K562 (cell line): ENCODE measurements around the gene DNAH8.

Experiments
- BCLAF1 ChIP-seq, 2 experiments: fragments of 450-650 bp in 1 of 2; IDR thresholded peaks; 2 replicates each; pipeline ENCODE4 v1.6.1; 2011 to 2017; ENCODE audit warnings: low read depth in 2 of 2, antibody characterized with exemption in 1 of 2, borderline replicate concordance in 1 of 2, low read length in 1 of 2, mild to moderate bottlenecking in 1 of 2, mixed read lengths in 1 of 2; ENCODE audit not compliant: control insufficient read depth in 1 of 2
- CTCF ChIP-seq, 3 experiments: IDR thresholded peaks in 2 of 3; conservative IDR thresholded peaks in 1 of 3; 2 replicates each; pipeline ENCODE4 v1.5.1; 2011 to 2012; ENCODE audit warnings: low read length in 3 of 3, mild to moderate bottlenecking in 3 of 3, control low read depth in 2 of 3, improper control_type of control experiment in 1 of 3, inconsistent platforms in 1 of 3, low read depth in 1 of 3, mixed read lengths in 1 of 3, moderate library complexity in 1 of 3; ENCODE audit not compliant: insufficient read depth in 2 of 3
- E4F1 ChIP-seq: fragments of 250-450 bp; sonication (Bioruptor Pico); IDR thresholded peaks from 2 replicates; pipeline ENCODE4 v1.5.0; 2021; ENCODE audit warnings: mild to moderate bottlenecking, borderline replicate concordance
- EGR1 ChIP-seq: fragments of 450-650 bp; conservative IDR thresholded peaks from 2 replicates; pipeline ENCODE4 v1.6.1; 2017; ENCODE audit warnings: mild to moderate bottlenecking
- MTF1 ChIP-seq: fragments of 250-450 bp; sonication (Bioruptor Pico); IDR thresholded peaks from 2 replicates; pipeline ENCODE4 v1.9.0; 2021; ENCODE audit warnings: moderate library complexity, mild to moderate bottlenecking, inconsistent platforms, borderline replicate concordance
- RAD21 ChIP-seq, 2 experiments: fragments of 250-450 bp in 1 of 2; fragments of 450-650 bp in 1 of 2; sonication (Bioruptor Pico) in 1 of 2; formaldehyde crosslinking in 1 of 2; IDR thresholded peaks in 1 of 2; conservative IDR thresholded peaks in 1 of 2; 2 replicates each; pipeline versions ENCODE4 v1.4.0 to v1.8.0; 2020 to 2022; ENCODE audit warnings: mild to moderate bottlenecking in 2 of 2, moderate library complexity in 1 of 2
- TBP ChIP-seq: optimal IDR thresholded peaks from 2 replicates; pipeline ENCODE3; 2011; ENCODE audit warnings: low read depth, low read length, improper control_type of control experiment

GRCh38 chr6:39076623-39077535, 361.8 kb downstream of the DNAH8 start:
- TF ChIP-seq RAD21 (CRISPR knock-in tag; conservative IDR thresholded peaks at IDR 0.05 in 1 of 2, IDR thresholded peaks at IDR 0.05 in 1 of 2), result no peak
- TF ChIP-seq MTF1 (CRISPR knock-in tag), result no peak
- no peak for TF ChIP-seq BCLAF1 (IDR thresholded peaks at IDR 0.05; ENCODE audit: borderline replicate concordance in 1 of 2, control insufficient read depth in 1 of 2, low read depth in 2 of 2, low read length in 1 of 2)
- TF ChIP-seq TBP, result no peak
- TF ChIP-seq EGR1, result no peak
- TF ChIP-seq CTCF (IDR thresholded peaks at IDR 0.05 in 2 of 3, conservative IDR thresholded peaks at IDR 0.05 in 1 of 3; ENCODE audit: insufficient read depth in 2 of 3, low read depth in 1 of 3, low read length in 3 of 3), result no peak
- no peak for TF ChIP-seq E4F1 (CRISPR knock-in tag)
